Sigmoid colon (tissue), 7 donors: ENCODE measurements around the gene RELN. TPM values are rescaled to one million over a fixed set of nuclear protein-coding genes. Genes with fewer than 3 reads are reported as not detected.

Experiments
- DNase-seq: peaks from one replicate; pipeline ENCODE4 v3.0.0-alpha.2; 2019
- H3K27ac ChIP-seq, 4 donors: fragments of 200-600 bp; sonication (generic); one replicate each; pipeline ENCODE4 v1.5.1; 2016 to 2019; ENCODE audit warnings: mild to moderate bottlenecking in 1 of 4
- H3K27me3 ChIP-seq, 3 donors: fragments of 200-600 bp; sonication (generic); one replicate each; pipeline ENCODE4 v1.5.1; 2019; ENCODE audit warnings: mild to moderate bottlenecking in 1 of 3
- H3K36me3 ChIP-seq, 4 donors: fragments of 200-600 bp; sonication (generic); one replicate each; pipeline ENCODE4 v1.5.1; 2016 to 2019
- H3K4me1 ChIP-seq, 4 donors: fragments of 200-600 bp; sonication (generic); one replicate each; pipeline ENCODE4 v1.5.1; 2017 to 2019
- H3K4me3 ChIP-seq, 4 donors: fragments of 200-600 bp; sonication (generic); one replicate each; pipeline ENCODE4 v1.5.1; 2017 to 2019; ENCODE audit warnings: mild to moderate bottlenecking in 2 of 4, moderate library complexity in 1 of 4
- H3K9me3 ChIP-seq, 4 donors: fragments of 200-600 bp in 3 of 4; sonication (generic) in 3 of 4; one replicate each; pipeline versions ENCODE4 v1.5.1 to v1.6.1; 2013 to 2019
- CTCF ChIP-seq, 4 experiments: fragments of 450-650 bp in 3 of 4; fragments of 200-600 bp in 1 of 4; IDR thresholded peaks; one replicate each; pipeline ENCODE4 v1.5.1; 2016 to 2019; ENCODE audit warnings: antibody characterized with exemption in 4 of 4, mild to moderate bottlenecking in 3 of 4, moderate library complexity in 2 of 4
- EP300 ChIP-seq, 4 donors: sonication (generic); formaldehyde crosslinking; IDR thresholded peaks; one replicate each; pipeline ENCODE4 v1.6.1; 2017; ENCODE audit warnings: antibody characterized with exemption in 4 of 4
- POLR2A ChIP-seq, 2 donors: fragments of 450-650 bp; IDR thresholded peaks; one replicate each; pipeline ENCODE4 v1.6.1; 2016; ENCODE audit warnings: antibody characterized with exemption in 2 of 2, mild to moderate bottlenecking in 2 of 2, moderate library complexity in 2 of 2
- POLR2AphosphoS5 ChIP-seq, 4 donors: sonication (generic); formaldehyde crosslinking; IDR thresholded peaks; one replicate each; pipeline ENCODE4 v1.6.1; 2017; ENCODE audit warnings: antibody characterized with exemption in 4 of 4
- WGBS, 2 donors: extraction: QIAGEN DNeasy Blood & Tissue Kit; methylation state at CpG; one replicate each; pipeline ENCODE4 v1.1.7; 2013; 5-methylcytosine and 5-hydroxymethylcytosine counted together
- intact Hi-C: fragments of 100-400 bp; cut with DNase I; formaldehyde crosslinking; loops from one replicate; pipeline ENCODE4 v1.15.1; 2023
- polyA plus RNA-seq, 3 donors: library from polyadenylated mRNA; stranded (reverse); fragments of 200-250 nt; gene quantifications; one replicate each; pipeline ENCODE4 v1.2.3, GENCODE V29; 2013
- total RNA-seq, 4 donors: library from RNA; depleted of rRNA; stranded (reverse); fragments of >200 nt; gene quantifications; one replicate each; pipeline ENCODE4 v1.1.0, GENCODE V29; 2016
- donor health status: healthy with polysubstance abuse.
- donor health status: Bipolar disorder and iron deficiency.
- donor health status: healthy.

Gene RELN
- total and polyA plus RNA-seq, 7 donors: under 0.01 to 9.2 (median 4.3) TPM; not detected in 1

- 79 to 89% methylated on average over 2 of the region's 2 CpGs for WGBS, 2 donors
- DNase-seq: no peak
- Histone ChIP-seq H3K4me3 (no peak overlapping the region), H3K36me3 (no peaks in the 10 kb centered on the region), H3K27ac (no peak overlapping the region), H3K27me3 (no peaks in the 10 kb centered on the region), H3K9me3 (no peaks in the 10 kb centered on the region), H3K4me1 (no peaks in the 10 kb centered on the region)
- intact Hi-C loops: no loop called here
- TF ChIP-seq POLR2AphosphoS5 (IDR thresholded peaks at IDR 0.05): no peak
Observed at GRCh38 chr7:103771294-103771693, 218.2 kb downstream of the RELN start.

- WGBS, 2 donors: 58 to 61% methylated on average over 5 of the region's 5 CpGs
- DNase-seq: no peak
- intact Hi-C loops: no loop called here
- H3K9me3 ChIP-seq: no peaks in the 10 kb centered on the region
- TF ChIP-seq POLR2A (IDR thresholded peaks at IDR 0.05) (no peak), CTCF (IDR thresholded peaks at IDR 0.05) (no peak), POLR2AphosphoS5 (IDR thresholded peaks at IDR 0.05) (no peak), EP300 (IDR thresholded peaks at IDR 0.05) (no peak)
- H3K36me3 ChIP-seq: no peaks in the 10 kb centered on the region
- no peaks in the 10 kb centered on the region for H3K27me3 ChIP-seq
- no peaks in the 10 kb centered on the region for H3K4me1 ChIP-seq
- no peak overlapping the region for H3K27ac ChIP-seq
- H3K4me3 ChIP-seq: no peak overlapping the region
Observed at GRCh38 chr7:103766660-103767059, 222.8 kb downstream of the RELN start.

- no peak for DNase-seq
- no peaks in the 10 kb centered on the region for H3K9me3 ChIP-seq
- WGBS, 2 donors: 61 to 77% methylated on average over 3 of the region's 3 CpGs
- no peaks in the 10 kb centered on the region for H3K4me1 ChIP-seq
- no peaks in the 10 kb centered on the region for H3K27me3 ChIP-seq
- intact Hi-C loops: no loop called here
- no peaks in the 10 kb centered on the region for H3K36me3 ChIP-seq
- no peak overlapping the region for H3K4me3 ChIP-seq
- no peak for TF ChIP-seq CTCF (IDR thresholded peaks at IDR 0.05)
- TF ChIP-seq EP300 (IDR thresholded peaks at IDR 0.05): no peak
- TF ChIP-seq POLR2A (IDR thresholded peaks at IDR 0.05): no peak
- TF ChIP-seq POLR2AphosphoS5 (IDR thresholded peaks at IDR 0.05): no peak
- no peak overlapping the region for H3K27ac ChIP-seq
Observed at GRCh38 chr7:103765901-103766300, 223.6 kb downstream of the RELN start.

- H3K27me3 ChIP-seq: no peaks in the 10 kb centered on the region
- DNase-seq: no peak
- 89 to 93% methylated on average over 8 of the region's 8 CpGs for WGBS, 2 donors
- no peaks in the 10 kb centered on the region for H3K4me1 ChIP-seq
- intact Hi-C loops: no loop called here
- no peak overlapping the region for H3K4me3 ChIP-seq
- H3K27ac ChIP-seq: no peak overlapping the region
- H3K9me3 ChIP-seq: no peaks in the 10 kb centered on the region
- TF ChIP-seq POLR2A (IDR thresholded peaks at IDR 0.05): no peak
- TF ChIP-seq CTCF (IDR thresholded peaks at IDR 0.05): no peak
- TF ChIP-seq POLR2AphosphoS5 (IDR thresholded peaks at IDR 0.05): no peak
- no peak for TF ChIP-seq EP300 (IDR thresholded peaks at IDR 0.05)
- no peaks in the 10 kb centered on the region for H3K36me3 ChIP-seq
Observed at GRCh38 chr7:103764901-103765300, 224.6 kb downstream of the RELN start.

- H3K4me3 ChIP-seq: no peak overlapping the region
- TF ChIP-seq POLR2A (IDR thresholded peaks at IDR 0.05): no peak
- no peak for TF ChIP-seq CTCF (IDR thresholded peaks at IDR 0.05)
- TF ChIP-seq EP300 (IDR thresholded peaks at IDR 0.05): no peak
- TF ChIP-seq POLR2AphosphoS5 (IDR thresholded peaks at IDR 0.05): no peak
- H3K27me3 ChIP-seq: no peaks in the 10 kb centered on the region
- H3K9me3 ChIP-seq: no peaks in the 10 kb centered on the region
- no peak for DNase-seq
- intact Hi-C loops: no loop called here
- no peaks in the 10 kb centered on the region for H3K4me1 ChIP-seq
- no peaks in the 10 kb centered on the region for H3K36me3 ChIP-seq
- 37 to 60% methylated on average over 1 of the region's 1 CpG for WGBS, 2 donors
- H3K27ac ChIP-seq: no peak overlapping the region
Observed at GRCh38 chr7:103762877-103763276, 226.6 kb downstream of the RELN start.
